Ovary (tissue), 3 donors: ENCODE data around the gene LCE3C.

ENCODE experiments used
- CTCF ChIP-seq, 3 donors: fragments of 450-650 bp in 2 of 3; fragments of 200-600 bp in 1 of 3; IDR thresholded peaks; one replicate each; pipeline versions ENCODE4 v1.5.1 to v1.8.0; 2016 to 2022; ENCODE audit warnings: antibody characterized with exemption in 3 of 3, mild to moderate bottlenecking in 1 of 3
- POLR2A ChIP-seq: fragments of 450-650 bp; IDR thresholded peaks from one replicate; pipeline ENCODE4 v1.6.1; 2017; ENCODE audit warnings: antibody characterized with exemption, mild to moderate bottlenecking, moderate library complexity
- donor health status: DM: no; HTN: no; CAD: no.

DNA sequence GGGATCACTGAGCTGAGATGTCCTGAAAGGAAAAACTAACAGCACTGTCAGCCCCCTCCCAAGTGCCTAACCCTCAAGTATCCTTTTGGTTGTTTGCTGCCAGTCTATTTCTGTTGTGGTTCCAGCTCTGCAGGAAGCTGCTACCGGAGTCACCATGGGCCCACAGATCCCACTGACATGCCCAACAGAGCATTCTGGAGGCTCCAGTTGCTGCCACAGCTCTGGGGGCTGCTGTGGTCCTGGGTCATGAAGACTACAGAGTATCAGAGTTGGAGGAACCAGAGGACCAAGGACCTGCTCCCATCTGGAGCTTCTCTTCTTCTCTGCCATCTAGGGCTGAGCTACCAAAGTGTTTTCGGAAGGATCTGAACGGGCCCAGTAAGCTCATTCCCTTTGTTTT lies 22.0 kb downstream of the LCE3C start:
- no peak for TF ChIP-seq CTCF (IDR thresholded peaks at IDR 0.05)
- TF ChIP-seq POLR2A: no peak
